H9 (cell line): ENCODE data around the gene KCNJ10. TPM values are rescaled to one million over a fixed set of nuclear protein-coding genes. Genes with fewer than 3 reads are reported as not detected.

Experiments used
- DNase-seq: peaks from one replicate; pipeline ENCODE4 v3.0.0-alpha.2; 2017
- H2AFZ ChIP-seq: one replicate; pipeline ENCODE4 v1.6.1; 2013; ENCODE audit warnings: mild to moderate bottlenecking, low read length, control low read depth, moderate library complexity
- H2AK5ac ChIP-seq: 2 replicates; pipeline ENCODE4 v1.6.1; 2013; ENCODE audit warnings: low read length, control low read depth, mixed read lengths; ENCODE audit not compliant: insufficient read length
- H2BK120ac ChIP-seq: one replicate; pipeline ENCODE4 v1.6.1; 2013; ENCODE audit warnings: low read depth, mild to moderate bottlenecking, low read length, control low read depth, inconsistent platforms; ENCODE audit not compliant: poor library complexity, severe bottlenecking
- H2BK12ac ChIP-seq: 2 replicates; pipeline ENCODE4 v1.6.1; 2013; ENCODE audit warnings: low read length, control low read depth, mixed read lengths, low read depth; ENCODE audit not compliant: insufficient read length
- H2BK15ac ChIP-seq: 2 replicates; pipeline ENCODE4 v1.6.1; 2013; ENCODE audit warnings: low read depth, low read length, control low read depth
- H2BK20ac ChIP-seq: one replicate; pipeline ENCODE4 v1.6.1; 2013; ENCODE audit warnings: low read depth, mild to moderate bottlenecking, low read length, control low read depth, inconsistent platforms; ENCODE audit not compliant: poor library complexity, severe bottlenecking
- H2BK5ac ChIP-seq: 2 replicates; pipeline ENCODE4 v1.6.1; 2013; ENCODE audit warnings: low read length, control low read depth, mixed read lengths; ENCODE audit not compliant: insufficient read length
- H3K14ac ChIP-seq: 2 replicates; pipeline ENCODE4 v1.6.1; 2013; ENCODE audit warnings: low read length, control low read depth; ENCODE audit not compliant: insufficient read depth
- H3K18ac ChIP-seq: 2 replicates; pipeline ENCODE4 v1.6.1; 2013; ENCODE audit warnings: low read depth, mild to moderate bottlenecking, mixed read lengths, low read length, control low read depth; ENCODE audit not compliant: insufficient read length
- H3K23ac ChIP-seq: 2 replicates; pipeline ENCODE4 v1.6.1; 2013; ENCODE audit warnings: low read length, control low read depth, mixed read lengths, low read depth; ENCODE audit not compliant: insufficient read length
- H3K23me2 ChIP-seq: 2 replicates; pipeline ENCODE4 v1.6.1; 2013; ENCODE audit warnings: low read depth, mild to moderate bottlenecking, mixed read lengths, low read length, control low read depth; ENCODE audit not compliant: insufficient read length, poor library complexity, severe bottlenecking
- H3K27ac ChIP-seq: 2 replicates; pipeline ENCODE4 v1.5.1; 2013; ENCODE audit warnings: low read length, control low read depth, mixed read lengths, low read depth; ENCODE audit not compliant: insufficient read length
- H3K27me3 ChIP-seq: 2 replicates; pipeline ENCODE4 v1.6.1; 2013; ENCODE audit warnings: low read length, control low read depth, inconsistent platforms; ENCODE audit not compliant: insufficient read depth
- H3K4ac ChIP-seq: 2 replicates; pipeline ENCODE4 v1.6.1; 2013; ENCODE audit warnings: low read depth, mild to moderate bottlenecking, control low read depth, inconsistent platforms, low read length, moderate library complexity
- H3K4me1 ChIP-seq: 2 replicates; pipeline ENCODE4 v1.6.1; 2013; ENCODE audit warnings: low read length, control low read depth, inconsistent platforms; ENCODE audit not compliant: insufficient read depth
- H3K4me2 ChIP-seq: 2 replicates; pipeline ENCODE4 v1.6.1; 2013; ENCODE audit warnings: low read length, control low read depth, mixed read lengths; ENCODE audit not compliant: insufficient read length, insufficient read depth
- H3K56ac ChIP-seq: 2 replicates; pipeline ENCODE4 v1.6.1; 2013; ENCODE audit warnings: low read depth, mild to moderate bottlenecking, mixed read lengths, low read length, control low read depth; ENCODE audit not compliant: insufficient read length
- H3K79me1 ChIP-seq: 2 replicates; pipeline ENCODE4 v1.6.1; 2013; ENCODE audit warnings: low read depth, mild to moderate bottlenecking, moderate library complexity, low read length, control low read depth, inconsistent platforms; ENCODE audit not compliant: insufficient read depth, poor library complexity, severe bottlenecking
- H3K79me2 ChIP-seq: 2 replicates; pipeline ENCODE4 v1.6.1; 2013; ENCODE audit warnings: low read length, control low read depth, inconsistent platforms; ENCODE audit not compliant: insufficient read depth
- H3K9ac ChIP-seq: 2 replicates; pipeline ENCODE4 v1.6.1; 2013; ENCODE audit warnings: low read length, control low read depth, mixed read lengths; ENCODE audit not compliant: insufficient read length; ENCODE audit errors: extremely low read depth
- H3K9me3 ChIP-seq: one replicate; pipeline ENCODE4 v1.6.1; 2013; ENCODE audit warnings: low read depth, low read length, inconsistent platforms; ENCODE audit not compliant: control insufficient read depth
- H3T11ph ChIP-seq: one replicate; pipeline ENCODE4 v1.6.1; 2013; ENCODE audit warnings: mild to moderate bottlenecking, low read length, control low read depth, inconsistent platforms
- H4K20me1 ChIP-seq: one replicate; pipeline ENCODE4 v1.6.1; 2013; ENCODE audit not compliant: control insufficient read depth, insufficient read length, insufficient read depth
- H4K5ac ChIP-seq: 2 replicates; pipeline ENCODE4 v1.6.1; 2013; ENCODE audit warnings: low read depth, mild to moderate bottlenecking, mixed read lengths, low read length, control low read depth; ENCODE audit not compliant: insufficient read length
- H4K8ac ChIP-seq: replicated peaks from 2 replicates; pipeline ENCODE4 v1.6.1; 2013; ENCODE audit warnings: low read length, control low read depth, mixed read lengths, low read depth; ENCODE audit not compliant: insufficient read length
- H4K91ac ChIP-seq: 2 replicates; pipeline ENCODE4 v1.6.1; 2013; ENCODE audit warnings: low read depth, mild to moderate bottlenecking, moderate library complexity, mixed read lengths, low read length, control low read depth; ENCODE audit not compliant: insufficient read length
- H3K27ac Mint-ChIP-seq, 3 experiments: 2 replicates in 2 of 3; 3 replicates in 1 of 3; pipeline ENCODE4 v1.8.0; 2020 to 2021; ENCODE audit warnings: mixed read lengths in 3 of 3, mild to moderate bottlenecking in 1 of 3, moderate library complexity in 1 of 3
- H3K27me3 Mint-ChIP-seq: 2 replicates; pipeline ENCODE4 v1.8.0; 2021; ENCODE audit warnings: low read depth, mild to moderate bottlenecking, moderate library complexity, mixed read lengths
- H3K36me3 Mint-ChIP-seq, 3 experiments: 2 replicates in 2 of 3; 3 replicates in 1 of 3; pipeline ENCODE4 v1.8.0; 2020 to 2021; ENCODE audit warnings: low read depth in 3 of 3, mixed read lengths in 3 of 3; ENCODE audit not compliant: insufficient read depth in 1 of 3
- H3K4me1 Mint-ChIP-seq, 2 experiments: 2 replicates each; pipeline ENCODE4 v1.8.0; 2020; ENCODE audit warnings: mixed read lengths in 2 of 2
- H3K4me3 Mint-ChIP-seq, 2 experiments: 2 replicates in 1 of 2; 3 replicates in 1 of 2; pipeline ENCODE4 v1.8.0; 2020 to 2021; ENCODE audit warnings: mild to moderate bottlenecking in 2 of 2, mixed read lengths in 2 of 2, moderate library complexity in 1 of 2
- H3K9me3 Mint-ChIP-seq, 2 experiments: 2 replicates in 1 of 2; 3 replicates in 1 of 2; pipeline ENCODE4 v1.8.0; 2020; ENCODE audit warnings: mild to moderate bottlenecking in 2 of 2, mixed read lengths in 2 of 2, moderate library complexity in 1 of 2
- WGBS: extraction: QIAGEN DNeasy Blood & Tissue Kit; methylation state at CpG from one replicate; pipeline ENCODE4 v1.1.7; 2013; ENCODE audit warnings: missing lambda C conversion rate, low lambda C conversion rate, mixed read lengths; ENCODE audit not compliant: insufficient read length; ENCODE audit errors: extremely low coverage; 5-methylcytosine and 5-hydroxymethylcytosine counted together
- total RNA-seq: library from RNA; stranded (reverse); gene quantifications from 2 replicates; pipeline ENCODE4 v1.2.1, GENCODE V29; 2021
- TF ChIP-seq, protein P1 (sequence below): fragments of 200-600 bp; sonication (generic); conservative IDR thresholded peaks from 3 replicates; pipeline ENCODE4 v1.8.0; 2021; ENCODE audit warnings: antibody characterized with exemption, mild to moderate bottlenecking

Gene KCNJ10
- total RNA-seq, 1 experiment from 2014 or later: 0.44 TPM

DNA sequence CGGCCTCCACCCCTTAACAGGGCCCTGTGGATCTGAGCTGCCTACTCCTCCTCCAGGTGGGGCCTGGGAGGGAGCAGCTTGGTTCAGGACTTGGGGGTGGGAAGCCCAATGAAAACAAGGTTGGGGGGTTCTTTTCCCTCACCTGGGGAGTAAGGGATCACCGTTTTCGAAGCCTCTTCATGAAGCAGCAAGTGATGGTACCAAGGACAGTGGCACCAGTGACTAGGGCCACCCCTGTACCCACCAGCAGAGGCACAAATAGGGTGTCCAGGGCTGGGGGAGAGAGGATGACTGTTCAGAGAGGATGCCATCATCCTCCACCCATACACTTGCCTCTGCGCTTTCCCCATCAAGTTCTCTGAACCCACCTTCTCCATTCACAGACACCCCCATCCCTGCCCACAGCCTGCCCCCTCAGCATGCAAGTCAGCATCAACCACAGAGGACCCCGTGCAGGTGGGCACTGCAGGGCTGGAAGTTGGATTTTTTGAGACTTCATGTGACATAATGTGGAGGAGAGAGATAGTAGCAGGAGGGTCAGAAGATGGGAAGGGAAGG is 21.8 kb upstream of the KCNJ10 start:
- H2BK5ac ChIP-seq: no peak overlapping the region
- H3K4me1 ChIP-seq: peaks cover 13% of the 10 kb centered on the region
- H3K27me3 ChIP-seq: no peaks in the 10 kb centered on the region
- no peak overlapping the region for H4K8ac ChIP-seq
- no peak overlapping the region for H2AK5ac ChIP-seq
- H3K23me2 ChIP-seq: peaks cover 3% of the 10 kb centered on the region
- no peak overlapping the region for H3K18ac ChIP-seq
- H3T11ph ChIP-seq: no peak overlapping the region
- H3K79me1 ChIP-seq: no peaks in the 10 kb centered on the region
- Mint-ChIP-seq H3K4me1 (peaks cover 21 to 24% of the 10 kb centered on the region in 2 experiments), H3K27ac (0 out of 7 replicates have a peak overlapping the region, but pooled peaks of 2 of the 3 experiments have one; percentile 28 to 39), H3K36me3 (peaks cover 13 to 47% (median 40%) of the 10 kb centered on the region in 3 experiments), H3K9me3 (no peaks in the 10 kb centered on the region), H3K4me3 (no peak overlapping the region), H3K27me3 (no peaks in the 10 kb centered on the region; the same call in 1 of the 2 replicates)
- H2BK120ac ChIP-seq: no peak overlapping the region
- no peak overlapping the region for H2BK12ac ChIP-seq
- H3K14ac ChIP-seq: no peak overlapping the region
- WGBS: no CpG with 5 or more reads among the region's 5 CpGs
- H2BK20ac ChIP-seq: no peak overlapping the region
- H3K56ac ChIP-seq: no peak overlapping the region
- H4K20me1 ChIP-seq: no peaks in the 10 kb centered on the region
- H4K5ac ChIP-seq: no peak overlapping the region
- H2AFZ ChIP-seq: no peak overlapping the region
- no peak overlapping the region for H3K4ac ChIP-seq
- no peak overlapping the region for H3K27ac ChIP-seq
- no peak overlapping the region for H3K9ac ChIP-seq
- H3K23ac ChIP-seq: no peak overlapping the region
- H2BK15ac ChIP-seq: no peak overlapping the region
- H3K4me2 ChIP-seq: no peak overlapping the region
- no peak for DNase-seq
- H3K9me3 ChIP-seq: no peaks in the 10 kb centered on the region
- peaks cover under 1% of the 10 kb centered on the region; the same call in 1 of the 2 replicates for H3K79me2 ChIP-seq
- H4K91ac ChIP-seq: no peak overlapping the region
- TF ChIP-seq, protein P1, sequence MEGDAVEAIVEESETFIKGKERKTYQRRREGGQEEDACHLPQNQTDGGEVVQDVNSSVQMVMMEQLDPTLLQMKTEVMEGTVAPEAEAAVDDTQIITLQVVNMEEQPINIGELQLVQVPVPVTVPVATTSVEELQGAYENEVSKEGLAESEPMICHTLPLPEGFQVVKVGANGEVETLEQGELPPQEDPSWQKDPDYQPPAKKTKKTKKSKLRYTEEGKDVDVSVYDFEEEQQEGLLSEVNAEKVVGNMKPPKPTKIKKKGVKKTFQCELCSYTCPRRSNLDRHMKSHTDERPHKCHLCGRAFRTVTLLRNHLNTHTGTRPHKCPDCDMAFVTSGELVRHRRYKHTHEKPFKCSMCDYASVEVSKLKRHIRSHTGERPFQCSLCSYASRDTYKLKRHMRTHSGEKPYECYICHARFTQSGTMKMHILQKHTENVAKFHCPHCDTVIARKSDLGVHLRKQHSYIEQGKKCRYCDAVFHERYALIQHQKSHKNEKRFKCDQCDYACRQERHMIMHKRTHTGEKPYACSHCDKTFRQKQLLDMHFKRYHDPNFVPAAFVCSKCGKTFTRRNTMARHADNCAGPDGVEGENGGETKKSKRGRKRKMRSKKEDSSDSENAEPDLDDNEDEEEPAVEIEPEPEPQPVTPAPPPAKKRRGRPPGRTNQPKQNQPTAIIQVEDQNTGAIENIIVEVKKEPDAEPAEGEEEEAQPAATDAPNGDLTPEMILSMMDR: no peak
